ENCODE results near the gene EPC2.

- TF ChIP-seq POLR2A (IDR thresholded peaks at IDR 0.05) (no peak), CTCF (IDR thresholded peaks at IDR 0.05) (no peak)
These were observed 1.6 kb upstream of the EPC2 start for GRCh38 chr2:148642891-148643416.

All from testis (tissue), 2 donors.